ENCODE data around the gene ANKRD11.

ANKRD11 gene

DNA sequence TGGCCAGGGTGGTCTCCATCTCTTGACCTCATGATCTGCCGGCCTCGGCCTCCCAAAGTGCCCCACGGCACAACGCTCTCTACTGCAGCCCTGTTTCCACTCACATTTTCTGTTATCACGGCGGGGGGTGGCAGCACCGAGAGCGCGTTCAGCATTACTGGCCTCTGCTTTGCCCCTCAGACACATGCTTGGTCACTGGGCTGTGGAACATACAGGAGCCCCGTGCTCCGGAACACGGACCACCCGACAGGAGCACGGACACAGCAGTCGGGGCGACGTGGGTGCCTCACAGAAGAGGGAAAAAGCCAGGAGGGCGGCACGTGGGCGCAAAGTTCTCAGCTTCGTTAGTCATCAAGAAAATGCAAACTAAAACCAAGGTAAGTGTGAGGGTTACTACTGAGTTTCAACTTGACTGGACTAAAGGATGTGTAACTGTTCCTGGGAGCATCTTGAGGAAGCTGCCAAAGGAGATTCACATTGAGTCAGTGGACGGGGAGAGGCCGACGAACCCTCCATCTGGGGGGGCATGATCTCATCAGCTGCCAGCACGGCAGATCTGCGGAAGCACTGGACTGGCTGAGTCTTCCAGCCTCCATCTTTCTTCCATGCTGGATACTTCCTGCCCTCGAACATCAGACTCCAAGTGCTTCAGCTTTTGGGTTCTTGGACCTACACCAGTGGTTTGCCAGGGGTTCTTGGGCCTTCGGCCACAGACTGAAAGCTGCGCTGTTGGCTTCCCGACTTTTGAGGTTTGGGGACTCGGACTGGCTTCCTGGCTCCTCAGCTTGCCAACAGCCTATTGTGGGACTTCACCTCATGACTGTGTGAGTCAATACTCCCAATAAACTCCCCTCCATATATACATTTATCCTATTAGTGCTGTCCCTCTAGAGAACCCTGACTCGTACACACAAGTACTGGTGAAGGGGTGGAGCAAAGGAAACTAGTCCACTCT, 166.0 kb downstream of the ANKRD11 start:
- DNase-seq: no peak

DNA sequence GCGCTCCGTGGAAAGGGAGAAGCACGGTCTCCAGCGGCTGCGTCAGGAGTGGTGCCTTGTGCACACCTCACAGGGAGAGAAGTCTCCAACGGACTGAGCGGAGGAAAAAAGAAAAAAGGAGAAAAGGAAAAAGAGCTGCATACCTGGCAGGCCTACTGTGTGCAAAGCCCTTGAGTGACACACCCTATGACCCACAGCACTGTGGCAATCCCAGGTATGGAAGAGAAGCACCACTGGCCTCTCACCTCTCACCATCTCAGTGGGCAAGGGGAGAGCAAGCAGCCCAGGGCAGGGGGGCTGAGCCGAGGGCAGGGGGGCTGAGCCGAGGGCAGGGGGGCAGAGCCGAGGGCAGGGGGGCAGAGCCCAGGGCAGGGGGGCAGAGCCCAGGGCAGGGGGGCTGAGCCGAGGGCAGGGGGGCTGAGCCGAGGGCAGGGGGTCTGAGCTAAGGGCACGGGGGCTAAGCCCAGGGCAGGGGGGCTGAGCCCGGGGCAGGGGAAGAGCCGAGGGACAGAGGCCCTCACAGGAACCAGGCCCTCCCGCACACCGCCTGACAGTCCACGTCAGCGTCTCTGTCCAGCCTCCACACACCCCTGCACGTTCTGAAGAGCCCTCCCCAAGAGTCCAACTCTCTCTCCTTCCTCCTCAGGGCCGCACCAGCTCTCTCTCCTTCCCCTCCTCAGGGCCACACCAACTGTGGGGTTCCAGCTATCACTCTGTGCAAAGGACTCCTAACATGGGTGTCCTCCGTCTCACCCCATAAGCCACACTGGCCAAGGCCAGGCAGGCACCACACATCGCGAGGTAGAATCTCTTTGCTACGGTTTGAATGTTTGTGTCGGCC, 167.0 kb downstream of the ANKRD11 start:
- DNase-seq: no peak

DNA sequence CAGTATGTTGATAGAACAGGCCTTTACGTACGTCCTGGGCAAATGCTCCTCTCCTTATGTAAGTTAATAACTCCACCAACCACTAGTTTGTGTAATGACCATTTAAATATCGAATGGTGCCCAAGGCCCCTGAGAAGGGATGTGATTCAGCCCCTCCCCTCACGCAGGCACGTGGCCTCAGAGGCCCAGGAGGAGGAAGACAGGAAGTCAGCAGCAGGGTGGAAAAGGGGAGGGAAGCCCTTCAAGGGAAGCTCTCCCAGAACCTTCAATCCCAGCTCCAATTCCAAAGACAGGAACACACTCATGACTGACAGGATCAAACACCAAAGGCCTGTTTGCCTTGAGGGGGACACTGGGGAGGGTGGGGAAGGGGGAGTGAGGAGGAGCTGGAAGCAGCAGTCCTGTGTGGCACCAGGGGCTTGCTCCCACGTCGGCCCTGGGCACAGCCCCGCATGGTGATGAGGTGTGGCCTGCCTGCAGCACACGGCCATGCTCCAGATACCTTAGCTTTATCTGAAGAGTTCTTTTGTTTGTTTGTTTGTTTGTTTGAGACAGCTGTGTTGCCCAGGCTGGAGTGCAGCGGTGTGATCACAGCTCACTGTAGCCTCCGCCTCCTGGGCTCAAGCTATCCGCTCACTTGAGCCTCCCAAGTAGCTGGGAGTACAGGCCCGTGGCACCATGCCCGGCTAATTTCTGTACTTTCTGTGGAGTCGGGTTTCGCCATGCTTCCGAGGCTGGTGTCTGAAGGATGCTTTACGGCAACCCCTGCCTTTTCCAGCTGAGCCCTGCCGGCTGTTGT, 167.8 kb downstream of the ANKRD11 start:
- DNase-seq: no peak

DNA sequence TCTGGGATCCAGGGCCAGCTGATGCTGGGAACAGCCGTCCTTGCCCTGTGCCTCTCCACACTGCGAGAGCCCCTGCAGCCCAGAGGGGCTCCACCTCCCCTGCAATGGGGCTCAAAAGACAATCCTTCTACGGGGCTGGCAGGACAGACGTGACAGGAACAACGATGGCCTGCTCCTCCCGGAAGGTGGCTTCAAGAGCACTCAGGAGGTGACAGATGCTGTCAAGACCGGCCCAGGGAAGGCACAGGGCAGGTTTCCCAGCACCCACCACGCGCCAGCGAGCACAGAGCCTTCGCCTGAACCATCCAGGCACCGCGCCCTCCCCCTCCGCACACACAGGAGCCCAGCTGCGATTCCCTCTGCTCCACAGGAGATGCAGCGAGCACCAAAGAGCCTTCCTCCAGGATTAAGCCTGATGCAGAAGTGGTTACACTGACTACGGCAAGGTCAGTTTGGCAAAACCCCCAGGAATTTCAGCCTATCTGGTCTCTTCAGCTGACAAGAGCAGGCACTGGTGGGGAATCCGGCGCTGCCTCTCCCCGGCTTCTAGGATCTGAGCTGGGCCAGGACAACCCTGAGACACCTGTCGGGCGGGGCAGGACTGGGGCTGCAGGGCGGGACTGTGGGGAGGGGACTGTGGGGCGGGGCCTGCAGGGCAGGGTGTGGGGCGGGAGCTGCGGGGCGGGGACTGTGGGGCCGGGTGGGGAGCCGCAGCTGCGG, 169.4 kb downstream of the ANKRD11 start:
- no peak for DNase-seq

DNA sequence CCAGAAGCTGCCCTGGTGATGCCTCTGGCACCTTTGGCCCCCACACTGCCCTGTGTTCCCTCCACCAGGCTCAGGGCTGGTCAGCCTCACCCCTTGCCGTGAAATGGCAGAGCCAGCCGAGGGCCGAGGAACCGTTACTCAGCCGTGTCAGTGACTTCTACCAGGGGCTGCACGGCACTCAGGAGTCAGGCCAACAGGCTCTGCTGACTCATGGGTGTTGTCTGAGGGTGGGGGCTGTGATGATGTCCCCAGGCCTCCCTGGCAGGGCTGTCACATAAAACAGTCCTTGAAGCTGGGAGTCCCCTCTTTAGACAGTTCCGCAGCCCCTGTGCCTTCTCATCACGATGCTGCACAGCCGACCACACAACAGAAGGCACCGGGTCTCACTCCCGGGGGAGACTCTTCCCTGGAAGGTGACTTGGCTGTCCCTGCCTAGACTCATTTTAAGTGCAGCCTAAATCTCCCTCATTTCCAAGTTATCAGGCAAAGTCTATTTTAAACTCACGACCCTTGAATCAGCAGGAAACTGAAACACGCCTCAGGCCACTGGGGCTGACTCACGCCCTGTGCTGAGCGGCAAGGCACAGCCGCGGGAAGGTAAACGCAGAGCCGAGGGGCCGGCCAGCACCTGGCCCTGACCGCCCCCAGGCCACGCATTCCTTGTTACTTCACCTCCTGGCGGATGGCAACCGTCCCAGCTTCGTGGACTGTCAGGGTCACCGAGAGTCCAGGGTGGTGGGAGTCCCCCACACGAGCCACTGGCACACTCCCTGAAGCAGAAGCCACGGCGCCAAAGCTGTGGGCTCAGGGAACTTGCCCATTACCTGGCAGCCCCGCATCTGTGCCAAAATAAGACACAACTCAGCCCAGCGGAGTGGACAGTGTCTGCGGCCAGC, 170.2 kb downstream of the ANKRD11 start:
- DNase-seq: peak in 1 of 2 donors; percentile 24

DNA sequence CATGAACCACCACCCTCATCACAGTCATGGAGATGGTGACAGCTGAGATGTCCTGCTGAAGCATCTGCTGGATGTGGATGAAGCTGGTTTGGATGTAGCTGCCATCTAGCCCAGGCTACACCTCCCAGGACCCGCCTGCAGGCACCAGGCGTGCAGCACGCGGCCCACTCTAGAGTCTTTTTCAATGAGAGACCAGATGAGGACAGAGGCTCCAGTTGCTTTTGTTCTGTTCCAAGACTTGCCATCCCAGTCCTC, 170.8 kb downstream of the ANKRD11 start:
- DNase-seq: no peak

DNA sequence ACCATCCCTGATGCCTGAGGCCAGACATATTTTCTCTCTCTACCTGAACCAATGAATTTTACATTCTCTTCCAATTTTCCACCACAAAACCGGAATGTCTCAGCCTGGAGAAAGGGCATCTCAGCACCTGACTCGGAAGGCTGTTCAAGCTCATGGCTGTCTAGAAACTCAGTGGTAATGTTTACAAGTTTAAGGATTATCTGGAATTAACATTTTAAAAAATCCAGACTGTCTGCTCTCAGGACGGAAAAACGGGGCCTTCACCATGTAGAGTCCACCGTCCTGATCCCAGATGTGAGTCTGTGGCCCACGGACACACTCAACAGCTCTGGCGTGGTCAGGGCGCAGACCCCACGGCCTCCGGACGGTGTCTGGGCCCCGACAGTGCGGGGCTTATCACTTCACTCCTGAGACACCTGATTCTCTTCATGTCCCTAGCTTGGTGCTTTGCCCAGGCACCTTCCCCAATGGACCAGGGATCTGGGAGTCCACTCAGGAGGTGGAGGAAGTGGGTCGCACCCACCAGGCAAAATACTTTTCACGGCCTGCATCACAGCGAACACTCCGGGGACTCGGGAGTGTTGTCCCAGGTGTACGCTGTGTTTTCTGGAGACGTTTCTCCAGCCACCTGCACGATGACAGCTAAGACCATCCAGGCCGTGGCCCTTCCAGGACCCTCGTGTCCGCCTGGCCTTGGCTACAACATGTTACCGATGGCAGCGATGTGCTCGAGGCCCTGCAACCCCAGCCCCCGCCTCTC, 171.3 kb downstream of the ANKRD11 start:
- DNase-seq: no peak

DNA sequence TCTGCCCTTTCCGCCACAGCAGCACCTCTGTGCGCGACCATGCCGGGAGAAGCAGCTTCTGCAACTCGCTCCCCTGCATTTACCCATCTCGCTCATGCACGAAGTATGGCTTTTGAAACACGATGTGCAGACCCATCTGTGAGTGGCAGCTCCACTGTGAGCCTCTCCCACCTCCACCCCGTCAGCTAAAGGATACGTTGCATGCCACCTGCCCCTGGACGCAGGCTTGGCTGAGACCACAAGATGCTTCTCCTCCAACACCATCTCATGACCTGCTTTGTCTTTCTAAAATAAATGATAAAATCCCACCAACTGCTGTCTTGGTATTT, 172.0 kb downstream of the ANKRD11 start:
- DNase-seq: no peak

DNA sequence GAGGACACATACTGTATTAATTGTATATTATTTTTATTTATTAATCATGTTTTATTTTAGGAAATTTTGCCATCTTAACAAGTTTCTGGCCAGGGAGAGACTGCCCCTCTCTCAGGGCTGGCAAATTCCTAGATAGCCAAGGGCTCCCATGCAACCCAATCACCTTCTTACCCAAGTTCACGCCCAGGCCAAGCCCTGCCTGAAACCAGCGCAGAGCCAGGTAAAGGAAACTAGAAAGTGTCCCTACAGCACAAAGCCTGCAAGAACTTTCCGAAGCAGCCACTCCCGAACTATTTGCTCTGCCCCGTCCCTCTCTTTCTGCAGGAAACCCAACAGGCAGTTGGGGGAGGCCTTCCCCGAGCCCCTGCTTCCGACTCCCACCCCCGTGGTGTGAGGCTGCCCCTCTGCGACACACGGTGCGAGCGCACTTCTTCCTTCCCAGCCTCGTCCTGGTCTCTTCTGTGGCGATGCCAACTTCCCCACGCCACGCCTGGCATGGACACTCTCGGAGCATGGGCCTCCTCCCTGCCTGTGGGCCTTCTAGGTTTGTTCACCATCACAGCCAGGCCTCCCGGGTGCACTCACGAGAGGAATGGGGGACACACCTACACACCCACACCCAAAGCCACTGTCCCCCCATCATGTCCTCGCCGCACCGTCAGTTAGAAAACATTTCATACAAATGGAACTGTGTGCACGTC, 172.5 kb downstream of the ANKRD11 start:
- no peak for DNase-seq

DNA sequence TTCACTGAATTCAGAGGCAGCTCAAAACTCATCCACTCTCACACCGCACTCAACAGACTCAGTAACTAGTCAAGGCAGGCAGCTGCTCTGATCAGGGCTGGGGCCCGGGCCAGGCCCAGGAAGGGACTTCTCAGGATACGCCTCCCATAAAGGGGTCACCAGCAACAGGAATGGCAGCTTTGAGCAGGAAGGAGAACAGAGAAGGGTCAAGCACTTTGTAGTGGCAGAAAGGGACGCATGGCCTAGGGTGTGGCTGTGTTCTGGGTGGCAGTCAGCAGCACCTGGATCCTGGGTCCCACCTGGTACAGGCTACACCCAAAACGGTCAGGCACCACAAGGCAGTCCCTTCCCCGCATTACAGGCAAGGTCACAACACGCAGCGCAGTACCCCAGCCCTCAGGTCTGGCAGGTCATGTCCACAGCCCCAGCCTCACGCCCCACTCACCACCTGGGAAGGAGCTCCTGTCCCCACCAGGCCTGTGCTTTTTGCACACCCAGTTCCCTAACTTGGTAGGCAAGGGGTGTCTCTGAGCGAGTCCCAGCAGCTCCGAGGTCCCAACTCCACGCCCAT, 173.2 kb downstream of the ANKRD11 start:
- DNase-seq: no peak

DNA sequence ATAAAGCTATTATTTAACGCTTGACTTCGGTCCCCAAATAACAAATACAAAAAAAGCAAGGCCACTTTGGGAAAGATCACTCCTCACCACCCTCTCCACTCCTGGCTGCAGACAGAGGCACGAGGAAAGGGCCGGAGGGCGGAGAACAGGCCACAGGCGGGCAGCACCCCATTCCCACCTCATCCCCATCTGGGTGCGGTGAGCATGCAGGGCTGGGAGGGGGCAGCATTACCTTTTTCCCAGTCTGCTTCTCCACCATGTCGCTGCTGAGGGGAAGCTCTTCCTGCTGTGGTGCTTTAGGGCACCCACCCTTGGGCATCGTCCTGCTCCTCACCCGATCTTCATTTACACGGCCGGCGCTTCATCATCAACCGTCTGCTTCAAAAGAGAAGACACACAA, 173.7 kb downstream of the ANKRD11 start:
- no peak for DNase-seq

DNA sequence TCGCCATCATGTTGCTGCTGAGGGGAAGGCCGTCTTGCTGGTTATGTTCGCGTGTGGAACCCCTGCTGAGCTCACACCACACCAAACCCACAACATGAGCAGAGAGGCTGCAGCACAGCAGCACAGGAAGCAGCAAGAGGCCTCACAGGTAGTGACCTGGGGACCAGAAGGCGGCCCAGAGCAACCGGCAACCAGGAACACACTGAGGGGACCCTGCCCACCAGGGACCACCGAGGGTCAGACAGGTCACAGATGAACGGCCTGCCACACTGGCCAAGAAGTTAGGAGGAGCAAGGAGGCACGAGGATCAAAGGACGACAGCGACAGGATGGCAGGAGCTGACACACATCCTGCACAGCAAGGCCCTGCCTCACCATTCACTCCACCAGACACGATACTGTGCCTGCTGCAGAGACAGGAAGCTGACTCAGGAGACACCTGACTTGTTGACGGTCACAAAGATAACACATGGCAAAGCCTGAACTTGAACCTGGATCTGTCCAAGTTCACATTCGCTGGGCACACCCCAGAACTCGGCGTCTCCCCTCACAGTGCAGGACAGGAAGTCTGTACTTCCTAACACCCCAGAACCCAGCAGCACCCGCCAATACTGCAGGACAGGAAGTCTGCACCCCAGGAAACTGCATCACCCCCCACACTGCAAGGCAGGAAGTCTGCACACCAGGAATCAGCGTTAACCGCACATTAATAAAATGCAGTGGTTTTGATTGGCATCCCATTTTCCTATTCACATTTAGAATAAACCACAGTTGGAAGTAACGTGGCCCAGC, 174.4 kb downstream of the ANKRD11 start:
- peak; percentile 63 to 78 for DNase-seq

DNA sequence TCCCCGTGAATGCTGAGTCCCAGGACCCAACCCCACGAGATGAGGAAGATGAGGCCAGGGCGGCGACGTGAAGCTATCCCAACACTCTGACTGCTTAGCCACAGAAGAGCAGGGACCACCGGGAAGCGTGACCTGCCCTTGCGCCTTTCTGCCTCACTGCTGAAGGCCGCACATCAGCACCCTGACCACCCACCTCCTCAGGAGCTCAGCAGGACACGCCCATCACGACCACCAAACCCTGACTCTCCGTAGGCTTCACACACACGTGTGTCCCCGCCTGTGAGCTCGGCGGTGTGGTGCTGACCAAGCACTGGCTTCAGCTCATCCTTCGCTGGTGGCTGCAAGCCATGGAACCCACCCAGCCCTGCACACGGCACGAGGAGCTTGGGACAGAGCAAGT, 175.1 kb downstream of the ANKRD11 start:
- DNase-seq: no peak

DNA sequence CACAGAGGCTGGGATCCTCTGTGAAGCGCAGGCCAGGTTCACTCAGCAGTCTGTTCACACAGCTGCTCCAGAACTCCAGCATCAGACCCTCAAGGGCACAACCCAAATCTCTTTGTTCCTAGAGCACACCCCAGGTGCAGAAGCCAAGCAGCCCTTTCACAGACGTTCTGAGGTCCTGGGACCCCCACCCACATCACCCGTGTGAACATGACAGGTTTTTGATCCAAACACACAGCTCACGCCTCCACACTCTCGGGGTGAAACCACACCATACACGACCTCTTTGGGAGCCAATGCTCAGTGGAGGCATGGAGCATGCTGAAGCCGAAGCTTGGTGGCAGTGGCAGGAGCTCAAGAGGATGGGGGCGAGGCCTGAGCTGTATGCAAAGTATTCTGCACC, 175.5 kb downstream of the ANKRD11 start:
- DNase-seq: no peak

DNA sequence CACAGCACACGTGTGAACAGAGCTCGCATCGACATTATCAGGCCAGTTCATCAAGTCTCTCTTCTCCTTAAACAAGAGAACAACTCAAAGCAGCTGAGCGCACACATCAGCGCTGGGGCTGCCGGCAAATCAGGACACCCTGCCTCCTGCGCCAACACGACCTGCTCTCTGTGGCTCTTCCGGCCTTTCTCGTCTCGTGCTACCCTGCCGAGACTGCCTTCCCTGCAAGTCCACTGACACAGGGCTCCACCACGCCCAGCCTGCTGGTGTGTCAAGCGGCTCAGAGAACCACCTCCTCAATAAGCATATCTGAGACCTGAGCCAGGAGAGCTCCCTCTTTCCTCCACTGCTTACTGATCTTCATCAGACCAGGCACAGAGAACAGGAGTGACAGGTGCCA, 176.0 kb downstream of the ANKRD11 start:
- peak; percentile 20 to 49 for DNase-seq

DNA sequence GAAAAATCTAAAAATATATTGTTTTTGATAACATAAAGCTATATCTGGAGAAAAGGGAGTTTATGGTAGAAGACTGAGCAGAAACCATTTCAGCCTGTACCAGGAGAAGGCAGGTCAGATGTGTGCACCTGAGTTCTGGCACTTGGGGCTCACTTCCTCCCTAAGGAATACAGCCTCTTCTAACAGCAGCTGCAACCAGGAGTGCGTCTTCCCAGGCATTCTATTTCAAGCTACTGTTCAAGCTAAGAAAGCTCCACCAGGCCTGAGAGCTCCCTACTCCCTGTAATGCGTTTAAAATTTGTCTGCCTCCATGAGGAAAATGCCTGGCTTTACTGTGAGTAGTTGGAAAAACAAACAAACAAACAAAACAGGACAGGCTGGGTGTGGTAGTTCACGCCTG, 176.8 kb downstream of the ANKRD11 start:
- DNase-seq: no peak

DNA sequence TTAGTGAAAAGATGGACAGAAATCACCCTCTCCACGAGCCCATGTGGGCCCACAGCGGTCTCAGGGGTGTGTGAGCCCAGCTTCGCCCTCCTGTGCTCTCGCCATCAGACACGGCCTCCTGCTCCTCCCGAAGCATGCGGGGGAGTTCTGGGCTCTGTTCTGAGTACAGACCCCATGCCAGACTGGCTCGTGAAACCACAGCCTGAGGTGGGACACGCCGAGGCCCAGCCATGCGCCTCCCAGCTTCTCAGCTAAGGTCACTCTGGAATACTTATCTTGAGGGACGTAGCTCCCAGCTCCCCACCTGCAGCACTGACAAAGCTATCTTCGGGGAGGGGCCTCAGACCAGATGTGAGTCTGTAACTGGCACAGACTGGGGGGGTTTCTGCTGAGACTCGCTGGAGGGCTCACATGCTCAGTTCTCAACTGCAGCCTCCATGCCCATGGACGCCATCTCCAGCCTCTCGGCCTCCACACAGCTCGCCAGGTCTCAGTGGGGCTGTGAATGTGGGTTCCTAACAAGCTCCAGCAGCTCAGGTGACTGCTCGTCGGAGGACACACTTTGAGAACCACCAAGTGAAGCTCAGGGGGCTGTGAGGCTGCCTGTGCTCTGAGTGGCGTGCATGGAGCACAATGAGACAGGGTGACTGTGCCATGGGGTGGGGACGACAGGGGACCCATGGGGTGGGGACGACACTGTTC, 177.6 kb downstream of the ANKRD11 start:
- no peak for DNase-seq

DNA sequence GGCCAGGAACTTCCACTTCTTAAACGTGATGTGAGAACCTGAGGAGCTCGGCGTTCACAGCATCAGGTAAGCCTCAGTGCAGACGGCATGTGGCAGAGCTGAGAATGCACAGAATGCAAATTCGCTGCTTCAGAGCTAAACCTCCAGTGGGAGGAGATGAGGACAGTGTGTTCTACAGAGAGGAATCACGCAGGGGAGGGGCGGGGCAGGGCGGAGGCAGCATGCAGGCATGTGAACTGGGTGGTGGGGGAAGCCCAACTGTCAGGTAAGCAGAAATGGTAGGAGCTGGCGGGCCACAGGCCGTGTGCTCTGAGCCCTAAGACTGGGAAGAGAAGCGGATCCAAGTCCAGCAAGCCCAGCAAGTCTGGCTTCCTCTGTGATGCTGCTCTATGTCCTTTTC, 178.2 kb downstream of the ANKRD11 start:
- no peak for DNase-seq
